HG03135 (cell line): ENCODE data around the gene ANKRD52.
A peak's percentile ranks its signal among the peaks of the same experiment; 100 is the strongest.
"Not testable (repeated sequence)": the region's sequence is repeated elsewhere in the genome, so short reads cannot be mapped to it uniquely, and the experiment has no call there.

Experiments
- ATAC-seq: cut with Tn5 transposase; IDR thresholded peaks from one replicate; pipeline ENCODE4 v1.9.1; 2021; ENCODE audit warnings: mild to moderate bottlenecking, moderate library complexity; ENCODE audit not compliant: unreplicated experiment

The ANKRD52 gene

GRCh38 chr12:56213878-56214277, 44.3 kb downstream of the ANKRD52 start:
- no peak for ATAC-seq

GRCh38 chr12:56212361-56212760, 45.8 kb downstream of the ANKRD52 start:
- ATAC-seq = no peak

GRCh38 chr12:56208006-56208405, 50.2 kb downstream of the ANKRD52 start:
- ATAC-seq = no peak

- no peak for ATAC-seq
These were observed 51.6 kb downstream of the ANKRD52 start for GRCh38 chr12:56206452-56207166.

- no peak for ATAC-seq
These were observed 52.7 kb downstream of the ANKRD52 start for GRCh38 chr12:56205445-56205844.

- ATAC-seq = no peak
These were observed 53.9 kb downstream of the ANKRD52 start for GRCh38 chr12:56204275-56204674.

- no peak for ATAC-seq
These were observed 55.3 kb downstream of the ANKRD52 start for GRCh38 chr12:56202838-56203237.

GRCh38 chr12:56202366-56202765, 55.8 kb downstream of the ANKRD52 start:
- ATAC-seq = no peak

GRCh38 chr12:56198836-56199235, 59.3 kb downstream of the ANKRD52 start:
- no peak for ATAC-seq

- ATAC-seq = no peak
These were observed 60.1 kb downstream of the ANKRD52 start for GRCh38 chr12:56197921-56198635.

GRCh38 chr12:56196818-56197550, 61.2 kb downstream of the ANKRD52 start:
- not testable (repeated sequence) for ATAC-seq

- no peak for ATAC-seq
These were observed 65.1 kb downstream of the ANKRD52 start for GRCh38 chr12:56193025-56193578.

GRCh38 chr12:56192582-56192981, 65.6 kb downstream of the ANKRD52 start:
- no peak for ATAC-seq

- no peak for ATAC-seq
These were observed 67.5 kb downstream of the ANKRD52 start for GRCh38 chr12:56190695-56191155.

- ATAC-seq = peak; percentile 40
These were observed 68.1 kb downstream of the ANKRD52 start for GRCh38 chr12:56189918-56190694.

- peak; percentile 69 for ATAC-seq
These were observed 68.9 kb downstream of the ANKRD52 start, which contains the start of gene SMARCC2 for GRCh38 chr12:56189099-56189917. Gene SMARCC2 (minus strand): TSS chr12:56189483. CDS start chr12:56189461, 22 bp downstream.

- peak; percentile 15 for ATAC-seq
These were observed 69.4 kb downstream of the ANKRD52 start for GRCh38 chr12:56188778-56189098.

GRCh38 chr12:56188131-56188777, 69.9 kb downstream of the ANKRD52 start:
- ATAC-seq = no peak
